Transverse colon (tissue), 3 donors: Measurements from ENCODE around the gene DISC1.

Experiments used
- EP300 ChIP-seq: sonication (generic); formaldehyde crosslinking; IDR thresholded peaks from one replicate; pipeline ENCODE4 v1.6.1; 2017; ENCODE audit warnings: antibody characterized with exemption, low read depth
- POLR2A ChIP-seq: fragments of 450-650 bp; IDR thresholded peaks from one replicate; pipeline ENCODE4 v1.6.1; 2016; ENCODE audit warnings: antibody characterized with exemption, mild to moderate bottlenecking, moderate library complexity
- TF ChIP-seq, protein P1 (sequence below), 5 experiments: fragments of 200-600 bp in 3 of 5; fragments of 450-650 bp in 2 of 5; sonication (generic) in 3 of 5; IDR thresholded peaks; 1 replicate in 2 of 5; 2 replicates in 3 of 5; pipeline ENCODE4 v1.5.1; 2016 to 2017; ENCODE audit warnings: antibody characterized with exemption in 5 of 5, inconsistent platforms in 3 of 5, mild to moderate bottlenecking in 2 of 5, moderate library complexity in 1 of 5

DNA sequence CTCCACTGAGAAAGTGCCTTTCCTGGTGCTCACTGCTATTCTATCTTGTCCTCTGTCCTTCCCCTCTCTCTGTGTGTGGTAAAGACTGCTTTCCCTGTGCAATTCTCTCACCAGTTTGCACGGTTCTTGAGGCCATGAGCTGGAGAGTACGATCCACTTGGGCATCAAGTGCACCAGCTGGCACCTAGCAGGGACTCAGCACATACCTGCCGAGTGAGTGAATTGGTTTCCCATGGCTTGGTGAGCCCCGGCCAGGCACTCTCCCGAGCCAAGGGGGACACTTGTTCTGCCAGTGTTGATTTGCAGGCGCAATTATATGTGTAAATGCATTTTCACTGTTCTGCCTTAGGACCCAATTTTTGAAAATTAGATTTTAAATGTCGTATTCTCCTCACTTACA lies 313.5 kb downstream of the DISC1 start:
- TF ChIP-seq, protein P1, sequence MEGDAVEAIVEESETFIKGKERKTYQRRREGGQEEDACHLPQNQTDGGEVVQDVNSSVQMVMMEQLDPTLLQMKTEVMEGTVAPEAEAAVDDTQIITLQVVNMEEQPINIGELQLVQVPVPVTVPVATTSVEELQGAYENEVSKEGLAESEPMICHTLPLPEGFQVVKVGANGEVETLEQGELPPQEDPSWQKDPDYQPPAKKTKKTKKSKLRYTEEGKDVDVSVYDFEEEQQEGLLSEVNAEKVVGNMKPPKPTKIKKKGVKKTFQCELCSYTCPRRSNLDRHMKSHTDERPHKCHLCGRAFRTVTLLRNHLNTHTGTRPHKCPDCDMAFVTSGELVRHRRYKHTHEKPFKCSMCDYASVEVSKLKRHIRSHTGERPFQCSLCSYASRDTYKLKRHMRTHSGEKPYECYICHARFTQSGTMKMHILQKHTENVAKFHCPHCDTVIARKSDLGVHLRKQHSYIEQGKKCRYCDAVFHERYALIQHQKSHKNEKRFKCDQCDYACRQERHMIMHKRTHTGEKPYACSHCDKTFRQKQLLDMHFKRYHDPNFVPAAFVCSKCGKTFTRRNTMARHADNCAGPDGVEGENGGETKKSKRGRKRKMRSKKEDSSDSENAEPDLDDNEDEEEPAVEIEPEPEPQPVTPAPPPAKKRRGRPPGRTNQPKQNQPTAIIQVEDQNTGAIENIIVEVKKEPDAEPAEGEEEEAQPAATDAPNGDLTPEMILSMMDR (IDR thresholded peaks at IDR 0.05), result no peak
- TF ChIP-seq EP300 (no peak), POLR2A (no peak)
